NCI-H1092 (cell line): ENCODE measurements around the gene DCDC2C.
"Not testable (repeated sequence)": the region's sequence is repeated elsewhere in the genome, so short reads cannot be mapped to it uniquely, and the experiment has no call there.

Experiments used
- DNase-seq: peaks from one replicate; lab custom pipeline; 2025; lab: John Stamatoyannopoulos, UW

Gene DCDC2C, protein sequence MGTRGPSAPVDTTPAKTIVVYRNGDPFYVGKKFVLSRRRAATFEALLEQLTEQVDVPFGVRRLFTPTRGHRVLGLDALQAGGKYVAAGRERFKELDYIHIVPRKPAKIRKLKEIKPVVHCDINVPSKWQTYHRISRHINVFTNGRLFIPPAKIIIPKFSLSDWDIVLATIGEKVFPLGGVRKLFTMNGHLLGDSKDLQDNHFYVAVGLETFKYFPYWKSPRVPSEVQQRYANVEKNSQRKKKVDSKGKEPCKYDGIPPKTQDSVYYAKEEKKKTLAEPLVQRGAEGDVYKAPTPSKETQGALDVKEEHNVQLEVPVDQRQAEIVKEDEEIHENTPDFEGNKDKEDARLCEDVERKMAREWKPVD

DNA sequence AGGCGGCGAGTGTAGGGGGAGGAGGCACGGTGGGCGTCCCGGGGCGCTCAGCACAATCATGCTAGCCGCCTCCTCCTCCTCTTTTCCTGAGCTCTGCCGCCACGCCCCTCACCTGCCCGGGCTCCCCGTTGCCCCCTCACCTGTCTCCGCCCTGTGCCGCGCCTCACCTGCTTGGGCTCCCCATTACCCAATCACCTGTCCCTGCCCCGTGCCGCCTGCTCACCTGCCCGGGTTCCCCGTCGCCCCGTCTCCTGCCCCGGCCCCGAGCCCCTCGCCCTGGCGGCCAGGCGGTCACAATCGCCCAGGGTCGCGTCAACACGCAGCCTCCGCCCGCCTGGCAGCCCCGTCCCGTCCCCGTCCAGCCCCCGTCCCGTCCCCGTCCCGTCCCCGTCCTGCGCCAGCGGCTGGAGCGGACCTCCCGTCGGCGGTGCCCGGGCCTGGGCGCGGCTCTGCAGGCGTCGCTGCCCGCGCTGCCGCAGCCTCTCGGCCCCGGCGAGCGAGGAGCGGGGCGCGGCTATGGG lies at the start of gene DCDC2C:
TSS of gene DCDC2C (plus strand) at position 340 of the 521 bp plus-strand sequence. CDS start at position 517, 177 bp downstream.
- no peak for DNase-seq

DNA sequence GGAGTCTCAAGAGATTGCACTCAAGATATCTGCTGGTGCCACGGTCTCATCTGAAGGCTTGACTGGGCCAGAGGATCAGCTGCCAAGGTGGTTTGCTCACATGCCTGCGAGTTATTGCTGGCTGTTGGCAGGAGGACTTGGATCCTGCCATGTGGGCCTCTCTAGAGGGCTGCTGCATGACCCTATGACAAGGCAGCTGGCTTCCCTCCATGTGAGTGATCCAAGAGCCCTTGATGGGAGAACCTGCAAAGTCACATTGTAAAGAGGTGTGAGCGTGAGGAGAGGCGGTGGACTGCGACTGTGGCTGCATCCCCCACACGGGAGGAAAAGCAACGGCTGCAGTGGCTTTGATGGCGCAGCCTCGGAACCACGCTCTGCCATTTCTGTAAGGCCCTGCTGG lies 49.4 kb upstream of the DCDC2C start:
- no peak for DNase-seq

DNA sequence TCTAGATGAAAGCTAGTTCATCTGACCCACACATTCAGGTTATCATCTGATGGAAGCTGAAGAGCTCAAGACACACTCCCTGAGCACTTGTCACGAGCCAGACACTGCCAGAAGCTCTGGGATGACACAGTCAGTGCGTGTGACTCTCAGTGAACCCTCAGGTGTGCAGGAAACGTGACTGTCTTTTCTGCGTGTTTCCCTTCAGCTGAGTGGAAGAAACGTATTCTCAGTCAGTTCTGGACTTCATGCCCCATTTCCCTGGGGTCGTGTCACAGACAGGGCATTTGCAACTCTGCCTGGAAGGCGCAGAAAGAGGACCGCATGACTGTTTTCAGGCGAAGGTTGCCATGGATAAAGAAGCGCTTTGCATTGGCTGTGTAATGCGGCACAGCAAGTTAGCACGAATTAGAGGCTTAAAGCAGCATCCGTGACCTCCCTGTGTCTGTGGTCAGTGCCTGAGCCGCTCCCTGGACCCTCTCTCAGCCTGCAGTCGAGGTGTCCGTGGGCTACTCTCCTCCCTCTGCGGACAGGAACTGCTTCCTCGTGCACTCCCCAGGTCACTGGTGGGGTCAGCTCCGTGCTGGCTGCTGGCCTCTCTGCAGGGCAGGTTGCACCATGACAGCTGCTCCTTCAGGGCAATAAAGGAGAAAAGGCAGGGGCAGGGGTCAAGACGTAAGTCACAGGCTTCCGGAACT lies 48.7 kb upstream of the DCDC2C start:
- DNase-seq, result no peak

DNA sequence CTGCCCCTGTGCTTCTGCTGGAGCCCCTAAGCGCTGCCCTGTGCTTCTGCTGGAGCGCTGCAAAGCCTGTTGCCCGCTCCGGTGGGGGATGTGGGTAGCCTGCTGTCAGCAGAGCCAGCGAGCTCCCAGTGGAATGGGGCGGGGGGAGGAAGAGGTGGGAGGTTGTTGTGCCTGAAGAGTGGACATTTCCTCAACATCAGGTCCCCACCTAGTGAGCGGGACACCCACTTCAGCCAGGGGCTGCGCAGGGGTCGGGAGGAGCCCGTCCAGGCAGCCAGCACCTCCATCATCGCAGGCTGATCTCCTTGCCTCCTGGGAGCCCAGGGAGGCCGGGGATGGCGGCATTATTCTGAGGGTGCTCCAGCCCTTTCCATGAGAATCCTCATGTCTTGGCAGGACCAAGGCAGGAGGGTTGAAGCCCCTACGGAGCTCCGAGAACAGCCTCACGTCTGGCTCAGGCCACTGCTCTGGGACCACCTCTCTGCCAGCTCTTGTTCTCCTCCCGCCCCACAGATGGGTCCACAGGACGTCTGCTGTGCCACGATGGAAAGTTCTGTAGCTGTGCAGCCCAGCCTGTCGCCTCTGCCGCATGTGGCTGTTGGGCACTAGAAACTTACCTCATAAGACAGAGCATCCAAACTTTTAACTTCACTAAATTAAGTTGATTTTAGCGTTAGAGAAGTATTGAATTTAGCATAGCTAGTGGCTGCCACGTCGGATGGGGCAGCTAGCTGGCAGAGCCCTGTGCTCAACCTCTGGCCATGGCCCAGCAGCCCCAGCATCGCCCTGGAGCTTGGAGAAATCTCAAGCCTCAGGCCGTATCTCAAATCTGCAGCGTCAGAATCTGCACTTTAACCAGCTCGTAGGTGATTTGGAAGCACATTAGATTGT lies 47.3 kb upstream of the DCDC2C start:
- no peak for DNase-seq

DNA sequence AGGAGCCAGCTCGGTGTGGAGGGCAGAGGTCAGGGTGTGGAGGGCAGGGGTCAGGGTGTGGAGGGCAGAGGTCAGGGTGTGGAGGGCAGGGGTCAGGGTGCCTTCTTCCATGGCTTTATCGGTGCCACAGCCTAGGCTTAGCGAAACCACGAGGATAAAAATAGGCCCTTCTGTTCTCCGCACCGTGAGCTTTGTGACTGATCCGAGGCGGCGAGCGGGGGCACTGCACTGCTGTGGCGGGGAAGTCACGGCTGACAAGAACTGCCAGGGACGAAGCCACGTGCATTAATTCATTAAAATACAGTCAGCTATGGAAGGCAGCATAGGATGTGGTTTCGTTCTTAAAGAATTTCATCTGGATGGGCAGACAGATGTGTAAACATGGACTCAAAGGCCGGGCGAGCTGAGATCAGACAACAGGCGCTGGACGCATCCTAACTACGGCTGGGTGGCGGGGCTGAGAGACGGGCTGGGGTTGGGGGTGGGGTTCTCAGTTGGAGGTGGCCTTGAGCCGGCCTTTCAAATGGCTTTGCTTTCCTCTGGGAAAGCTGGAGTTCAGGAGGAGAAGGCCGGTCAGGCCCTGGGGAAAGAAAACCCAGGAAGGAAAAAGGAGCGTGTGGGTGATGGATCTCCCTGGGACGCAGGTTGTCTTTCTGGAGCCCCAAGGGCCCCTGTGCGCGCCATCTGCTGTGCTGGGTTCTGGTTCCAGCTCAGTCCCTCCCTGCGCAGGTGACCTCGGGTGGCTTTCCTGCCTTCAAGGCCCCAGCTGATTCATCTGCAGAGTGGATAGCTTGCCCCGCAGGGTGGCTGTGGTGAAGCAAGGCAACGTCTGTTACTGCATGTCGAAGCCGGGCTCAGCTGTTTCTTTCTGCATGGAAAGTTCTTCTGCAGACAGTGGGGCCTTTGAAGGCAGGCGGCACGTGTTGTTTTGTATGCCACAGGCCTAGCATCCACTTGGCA lies 46.3 kb upstream of the DCDC2C start:
- no peak for DNase-seq

DNA sequence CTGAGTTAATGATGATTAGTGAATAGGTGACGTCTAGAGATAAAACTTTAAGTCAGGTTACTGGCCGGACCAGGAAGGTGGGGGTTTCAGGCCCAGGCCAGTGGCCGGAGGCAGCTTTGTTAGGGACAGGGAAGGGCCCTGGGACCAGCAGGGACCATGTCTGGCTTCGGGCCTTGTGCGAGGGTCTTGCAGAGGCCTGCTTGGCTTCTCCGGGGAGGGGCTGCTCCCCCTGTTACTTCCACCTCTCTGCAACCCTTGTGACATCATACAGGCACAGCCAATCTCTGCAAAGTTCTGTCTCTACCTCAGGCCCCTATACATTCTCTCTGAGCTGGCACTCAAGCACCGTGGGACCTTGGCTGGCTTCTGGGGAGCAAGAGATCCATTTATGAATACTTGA lies 45.5 kb upstream of the DCDC2C start, which contains the start of gene ALLC:
TSS of gene ALLC (plus strand) at position 320 of the 400 bp plus-strand sequence. CDS start 12,958 bp downstream, outside the sequence.
- DNase-seq, result no peak

DNA sequence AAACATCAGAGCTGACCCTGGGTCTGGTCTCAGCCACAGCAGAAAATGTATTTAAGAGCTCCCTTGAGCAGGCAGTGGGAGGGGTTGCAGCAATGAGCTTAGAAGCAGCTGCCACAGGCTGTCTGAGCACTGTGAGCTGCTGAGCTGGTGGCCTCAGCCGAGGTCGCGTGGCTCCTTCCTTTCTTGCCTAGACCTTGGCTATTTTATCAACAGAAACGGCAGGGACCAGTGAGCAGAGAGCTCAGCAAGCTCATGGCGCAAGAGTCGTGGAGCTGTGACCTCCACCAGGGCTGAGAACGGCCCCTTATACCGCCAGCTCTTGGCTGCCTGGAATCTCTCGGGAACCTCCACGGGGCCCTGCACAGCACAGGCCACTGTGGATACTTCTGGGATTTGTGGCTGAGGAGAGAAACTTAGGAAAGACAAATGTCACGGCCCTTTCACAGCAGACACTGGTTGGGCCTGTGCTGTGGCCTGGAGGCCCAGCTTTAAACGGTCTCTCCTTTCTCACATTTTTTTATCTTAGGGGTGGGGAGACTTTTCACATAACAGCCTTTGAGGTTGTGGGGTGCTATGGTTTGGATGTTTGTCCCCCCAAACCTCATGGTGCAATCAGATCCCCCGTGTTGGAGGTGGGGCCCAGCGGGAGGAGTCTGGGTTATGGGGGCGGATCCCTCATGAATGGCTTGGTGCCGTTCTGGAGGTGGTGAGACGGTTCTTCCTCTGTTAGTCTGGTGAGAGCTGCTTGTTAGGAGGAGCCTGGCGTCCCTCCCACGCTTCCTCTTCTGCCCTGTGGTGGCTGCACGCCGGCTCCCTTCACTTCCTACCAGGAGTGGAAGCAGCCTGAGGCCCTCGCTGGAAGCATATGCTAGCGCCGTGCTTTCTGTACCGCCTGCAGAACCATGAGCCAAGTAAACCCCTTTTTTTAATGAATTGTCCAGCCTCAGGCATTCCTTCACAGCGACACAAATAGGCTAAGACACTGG lies 43.6 kb upstream of the DCDC2C start:
- DNase-seq, result no peak

DNA sequence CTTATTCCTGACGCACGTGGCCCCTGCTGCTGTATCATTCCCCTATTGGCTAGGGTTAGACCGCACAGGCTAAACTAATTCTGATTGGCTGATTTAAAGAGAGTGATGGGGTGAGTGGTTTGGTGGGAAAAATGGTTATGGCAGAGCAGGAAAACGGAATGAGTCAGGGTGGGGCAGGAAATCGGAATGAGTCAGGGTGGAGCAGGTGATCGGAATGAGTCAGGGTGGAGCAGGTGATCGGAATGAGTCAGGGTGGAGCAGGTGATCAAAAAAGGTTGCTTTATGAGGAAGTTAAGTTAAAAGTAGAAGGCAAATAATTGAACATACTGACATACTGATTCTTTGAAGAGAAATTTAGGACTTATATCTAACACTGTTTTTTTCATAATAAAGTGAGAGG lies 42.7 kb upstream of the DCDC2C start:
- not testable (repeated sequence) for DNase-seq

DNA sequence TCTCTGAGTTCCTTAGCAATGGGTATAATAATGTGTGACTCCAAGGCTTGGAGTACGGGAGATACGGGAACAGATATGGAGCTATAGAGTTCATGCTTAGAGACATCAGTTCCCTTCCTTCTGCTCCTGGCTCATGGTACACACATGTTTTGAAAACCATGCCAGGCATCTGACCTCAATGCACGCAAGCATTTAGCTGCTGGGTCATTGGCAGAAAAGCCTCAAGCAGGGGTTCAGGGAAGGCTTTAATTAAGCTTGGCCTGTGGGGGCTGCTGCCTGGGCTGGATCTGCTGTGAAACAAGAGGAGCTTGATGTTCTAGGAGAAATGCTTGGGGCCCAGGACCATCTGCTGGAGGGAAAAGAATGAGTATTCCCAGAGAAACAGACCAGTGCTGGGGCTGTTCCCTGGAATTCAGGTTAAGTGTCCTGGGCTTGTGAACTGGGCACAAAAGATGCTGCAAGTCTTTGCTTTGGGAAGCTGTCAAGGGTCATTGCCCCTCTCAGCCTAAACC lies 42.2 kb upstream of the DCDC2C start:
- no peak for DNase-seq

DNA sequence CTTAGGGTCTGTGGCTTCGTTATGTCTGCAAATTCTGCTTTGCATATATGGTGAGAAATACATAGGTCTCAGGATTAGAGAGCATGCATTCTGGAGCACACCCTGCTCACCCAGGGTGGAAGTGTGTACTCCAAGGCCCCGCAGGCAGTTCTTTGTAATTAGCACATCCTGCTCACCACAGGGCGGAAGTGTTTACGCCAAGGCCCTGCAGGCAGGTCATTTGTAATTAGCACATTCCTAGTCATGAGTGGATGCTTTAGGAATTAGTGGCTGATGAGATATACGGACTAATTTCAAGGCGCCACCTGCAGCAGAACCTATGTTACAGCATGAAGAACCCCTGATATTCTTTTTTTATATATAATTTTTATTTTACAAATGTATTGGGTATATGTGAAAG lies 41.1 kb upstream of the DCDC2C start:
- no peak for DNase-seq

DNA sequence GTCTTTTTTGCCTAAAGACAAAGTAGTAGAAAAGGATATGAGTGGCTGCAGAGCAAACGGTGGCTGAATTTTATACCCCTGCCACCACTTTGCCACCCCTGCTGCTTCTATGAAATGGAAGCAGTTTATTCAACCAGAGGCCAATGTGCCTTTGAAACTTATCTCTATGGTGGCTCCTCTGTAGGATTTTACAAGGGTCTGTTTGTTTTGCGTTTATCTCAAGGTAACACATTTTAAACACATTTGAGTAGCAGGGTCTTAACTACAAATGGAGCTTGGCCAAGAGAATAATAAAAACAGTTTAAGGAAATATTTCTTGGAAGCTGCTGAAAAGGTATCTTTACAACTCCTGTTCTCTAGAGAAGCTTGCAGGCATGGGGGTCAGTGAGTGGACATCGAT lies 39.3 kb upstream of the DCDC2C start:
- DNase-seq, result no peak

DNA sequence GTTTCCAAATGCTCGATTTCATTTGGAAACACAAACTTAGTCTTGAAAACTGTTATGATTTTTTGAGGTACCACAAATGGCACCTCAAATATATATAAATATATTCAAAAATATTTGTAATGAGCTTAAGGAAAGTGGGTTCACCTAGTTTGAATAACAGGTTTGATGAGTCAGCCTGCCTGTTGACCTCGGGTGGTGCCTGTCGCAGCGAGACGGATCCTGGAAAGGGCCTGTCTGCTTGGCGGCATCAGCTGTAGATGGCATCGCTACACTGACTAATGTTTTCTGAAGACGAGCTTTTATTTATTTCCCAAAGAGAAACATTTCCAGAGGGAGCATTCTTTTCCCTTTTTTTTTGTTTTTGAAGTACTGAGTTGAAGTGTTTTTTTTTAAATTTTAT lies 38.5 kb upstream of the DCDC2C start:
- DNase-seq, result no peak

DNA sequence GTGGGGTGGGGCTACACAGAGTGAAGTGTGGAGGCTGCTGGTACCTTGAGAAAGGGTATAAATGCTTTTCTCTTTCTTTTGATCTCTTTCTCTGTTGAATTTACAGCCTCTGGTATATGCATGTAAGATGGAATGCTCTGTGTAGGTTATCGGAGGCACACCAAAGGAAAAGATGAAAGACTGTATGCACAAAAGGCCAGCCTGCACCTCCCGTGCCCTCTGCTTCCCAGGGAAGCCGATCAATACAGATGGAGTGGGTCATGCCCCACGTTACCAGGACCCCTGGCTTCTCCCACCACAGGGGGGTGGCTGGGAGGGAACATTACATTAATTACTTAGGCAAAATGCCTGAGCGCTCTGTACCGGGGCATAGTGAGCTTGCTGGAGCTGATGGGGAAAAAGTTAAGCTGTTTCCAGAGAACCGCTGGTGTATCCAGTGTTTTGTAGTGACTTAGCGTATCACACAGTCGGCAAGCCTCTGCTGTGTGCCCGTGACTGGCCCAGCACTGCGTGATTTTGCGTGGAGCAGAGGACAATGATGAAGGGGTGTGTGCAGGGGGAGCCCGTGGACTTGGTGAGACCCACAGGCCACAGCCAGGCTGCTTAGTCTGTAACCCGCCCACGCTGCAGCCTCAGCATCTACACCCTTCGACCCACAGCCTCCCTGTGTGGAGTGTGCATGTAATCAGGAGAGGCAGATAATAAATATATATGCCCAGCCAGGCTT lies 37.3 kb upstream of the DCDC2C start:
- DNase-seq, result no peak

DNA sequence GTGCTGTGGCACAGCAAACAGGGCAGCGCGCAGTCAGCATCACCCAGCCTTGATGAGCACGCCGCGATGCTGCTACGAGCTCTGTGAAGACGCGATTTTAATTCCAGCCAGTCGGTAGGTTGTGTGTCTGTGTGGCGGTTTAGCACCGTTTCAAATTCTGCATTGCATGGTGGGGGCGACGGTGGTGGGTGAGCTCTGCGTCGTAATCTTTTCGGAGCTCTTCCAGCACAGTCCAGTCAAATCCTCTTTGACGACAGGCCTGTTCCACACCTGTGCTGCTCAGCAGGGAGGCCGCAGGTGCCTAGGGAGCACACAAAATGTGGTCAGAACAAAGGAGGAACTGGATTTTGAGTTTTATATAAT lies 36.8 kb upstream of the DCDC2C start:
- no peak for DNase-seq

DNA sequence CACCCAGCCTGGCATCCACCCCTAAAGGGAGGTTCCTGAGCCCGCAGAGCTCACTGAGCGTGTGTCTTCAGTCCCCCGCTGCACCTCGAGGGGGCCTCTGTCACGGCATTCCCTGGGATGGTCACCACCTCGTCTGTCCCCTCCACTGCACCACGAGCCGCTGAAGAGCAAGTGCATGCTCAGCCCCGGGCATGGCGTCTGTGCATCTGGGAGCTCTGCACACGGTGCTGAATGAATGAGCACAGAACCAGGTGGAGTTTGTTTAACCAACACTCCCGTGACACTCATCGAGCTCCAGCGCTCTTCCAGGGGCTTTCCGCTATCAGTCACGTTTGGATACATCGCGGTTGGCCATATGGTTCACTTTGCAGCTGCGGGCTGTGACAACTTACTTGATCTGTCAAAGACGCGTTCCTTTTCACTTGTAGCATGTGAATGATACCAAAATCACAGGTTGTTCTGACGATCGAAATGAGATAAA lies 36.2 kb upstream of the DCDC2C start:
- DNase-seq, result peak; percentile 22

DNA sequence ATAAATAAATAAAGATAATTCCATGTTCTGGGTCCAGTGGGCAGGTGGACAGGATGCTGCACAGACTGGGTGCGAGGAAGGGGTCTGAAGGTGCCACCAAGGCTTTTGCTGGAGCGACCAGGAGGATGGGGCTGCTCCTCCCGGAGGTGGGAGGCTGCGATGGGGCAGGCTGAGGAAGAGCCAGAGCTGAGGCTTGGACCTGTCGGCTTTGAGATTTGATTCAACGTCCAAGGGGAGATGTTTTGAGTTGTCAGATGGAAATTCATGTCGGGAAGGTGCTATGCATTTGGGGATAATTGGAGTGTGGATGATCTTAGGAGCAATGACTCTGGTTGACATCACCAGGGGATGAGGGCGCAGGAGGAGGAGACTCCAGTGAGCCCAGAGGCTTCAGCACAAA lies 33.7 kb upstream of the DCDC2C start:
- DNase-seq, result no peak

DNA sequence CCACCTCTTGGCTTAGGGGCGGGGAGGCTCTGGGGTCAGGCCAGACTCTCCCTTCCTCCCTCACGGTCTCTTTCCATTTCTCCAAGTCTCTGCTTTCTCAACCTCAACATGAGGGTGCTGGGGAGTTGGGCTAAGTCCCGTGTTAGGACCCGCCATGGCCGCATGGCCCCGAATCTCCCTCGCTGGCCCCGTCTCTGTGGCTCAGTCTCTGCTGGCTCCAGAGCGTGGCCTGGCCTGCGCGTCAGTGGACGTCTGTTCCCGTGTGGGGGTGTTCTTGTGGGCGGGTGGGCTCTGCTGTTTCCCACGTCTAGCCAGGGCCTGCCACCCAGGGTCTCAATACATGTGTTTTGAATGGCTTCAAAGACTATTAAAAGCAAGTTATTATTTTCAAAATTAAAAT lies 33.0 kb upstream of the DCDC2C start:
- DNase-seq, result no peak

DNA sequence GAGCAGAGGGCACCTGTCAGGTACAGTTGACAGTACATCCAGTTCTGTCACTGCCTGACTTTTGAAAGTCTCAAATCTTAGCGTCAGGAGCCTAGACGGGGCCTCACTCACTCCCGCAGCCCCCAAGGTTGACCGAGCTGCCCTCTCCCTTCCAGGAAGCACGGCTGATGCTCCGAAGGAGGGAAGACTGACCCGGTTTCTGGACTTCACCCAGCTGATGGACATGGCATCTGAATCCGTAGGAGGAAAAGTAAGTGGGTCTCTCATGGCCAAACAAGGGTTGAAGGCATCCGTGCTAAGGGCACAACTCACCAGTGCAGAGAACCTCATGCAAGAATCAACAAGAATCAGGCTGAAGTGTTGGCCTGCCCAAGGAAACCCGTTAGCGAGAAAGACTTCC lies 32.4 kb upstream of the DCDC2C start:
- DNase-seq, result no peak
